Right lobe of liver (tissue), 6 donors: Measurements from ENCODE around the gene DBR1. TPM values are rescaled to one million over a fixed set of nuclear protein-coding genes. Genes with fewer than 3 reads are reported as not detected.

ENCODE experiments used
- ATAC-seq, 4 donors: fragments of 200-7000 bp; cut with Tn5 transposase; one replicate each; pipeline ENCODE4 v1.9.1; 2020; ENCODE audit warnings: mild to moderate bottlenecking in 4 of 4, moderate library complexity in 4 of 4
- DNase-seq, 3 donors: peaks; one replicate each; pipeline ENCODE4 v3.0.0-alpha.2; 2020
- H3K27ac ChIP-seq, 3 donors: fragments of 200-600 bp; one replicate each; pipeline ENCODE4 v1.8.0; 2022
- H3K27me3 ChIP-seq, 2 donors: fragments of 200-600 bp; one replicate each; pipeline ENCODE4 v1.8.0; 2022
- H3K36me3 ChIP-seq, 4 donors: fragments of 200-600 bp; sonication (generic) in 1 of 4; one replicate each; pipeline versions ENCODE4 v1.5.1 to v1.8.0; 2017 to 2022; ENCODE audit warnings: control low read depth in 1 of 4
- H3K4me1 ChIP-seq, 4 donors: fragments of 200-600 bp; sonication (generic) in 1 of 4; one replicate each; pipeline versions ENCODE4 v1.5.1 to v1.8.0; 2017 to 2022; ENCODE audit warnings: control low read depth in 1 of 4
- H3K4me3 ChIP-seq, 3 donors: fragments of 200-600 bp; one replicate each; pipeline ENCODE4 v1.8.0; 2022
- H3K9me3 ChIP-seq, 4 donors: fragments of 200-600 bp; sonication (generic) in 1 of 4; one replicate each; pipeline versions ENCODE4 v1.5.1 to v1.8.0; 2017 to 2022; ENCODE audit warnings: control low read depth in 1 of 4
- CTCF ChIP-seq, 4 donors: fragments of 200-600 bp in 3 of 4; fragments of 450-650 bp in 1 of 4; IDR thresholded peaks; one replicate each; pipeline versions ENCODE4 v1.5.1 to v1.8.0; 2016 to 2022; ENCODE audit warnings: antibody characterized with exemption in 4 of 4, mild to moderate bottlenecking in 2 of 4
- POLR2A ChIP-seq: fragments of 450-650 bp; IDR thresholded peaks from one replicate; pipeline ENCODE4 v1.6.1; 2017; ENCODE audit warnings: antibody characterized with exemption, mild to moderate bottlenecking
- whole genome bisulfite sequencing: methylation state at CpG from one replicate; pipeline ENCODE4 v1.1.6; 2018; ENCODE audit warnings: low coverage, low lambda C conversion rate; ENCODE audit not compliant: insufficient coverage; ENCODE audit errors: missing lambda C conversion rate; 5-methylcytosine and 5-hydroxymethylcytosine counted together
- intact Hi-C, 2 donors: fragments of 100-400 bp; cut with DNase I; formaldehyde crosslinking; loops; one replicate each; pipeline versions ENCODE4 v1.11.2 to v1.14.1; 2022
- total RNA-seq, 6 experiments: library from RNA; depleted of rRNA in 2 of 6; stranded (reverse); fragments of >200 nt in 2 of 6; fragmentation: NEBNext Ultra II Directional in 3 of 6; extraction: Animal tissue kit (Norgen Biotek cat#: 25700) in 3 of 6; gene quantifications; one replicate each; pipeline versions ENCODE4 v1.1.0 to v1.2.4, GENCODE V29; 2016 to 2023
- donor health status: DM: no; HTN: yes; CAD: no.
- donor health status: DM: no; HTN: no; CAD: no.
- donor health status: DM: no; HTN: no; CAD: no.
- donor health status: DM: no; HTN: yes; CAD: no.
- donor health status: DM: no; HTN: yes; CAD: no.

The DBR1 gene
- total RNA-seq, 6 experiments from 2014 or later: 3.2 to 6.1 (median 4.6) TPM

GRCh38 chr3:138206196-138206595 lies 31.5 kb upstream of the DBR1 start:
- no peaks in the 10 kb centered on the region for H3K36me3 ChIP-seq
- DNase-seq (no peak), ATAC-seq (no peak)
- H3K4me1 ChIP-seq: no peaks in the 10 kb centered on the region
- 88% methylated on average over 2 of the region's 2 CpGs for WGBS
- H3K4me3 ChIP-seq: no peak overlapping the region
- no peak for TF ChIP-seq CTCF (IDR thresholded peaks at IDR 0.05)
- TF ChIP-seq POLR2A: no peak
- H3K27me3 ChIP-seq: no peaks in the 10 kb centered on the region
- intact Hi-C loops: no loop called here
- no peaks in the 10 kb centered on the region for H3K9me3 ChIP-seq
- H3K27ac ChIP-seq: no peak overlapping the region

- no peak for ATAC-seq
- no peaks in the 10 kb centered on the region for H3K27me3 ChIP-seq
- H3K4me1 ChIP-seq: no peaks in the 10 kb centered on the region
- H3K36me3 ChIP-seq: no peaks in the 10 kb centered on the region
- no peak overlapping the region for H3K4me3 ChIP-seq
- H3K9me3 ChIP-seq: no peaks in the 10 kb centered on the region
- DNase-seq: no peak
- WGBS: 78% methylated on average over 5 of the region's 5 CpGs
- H3K27ac ChIP-seq: no peak overlapping the region
- intact Hi-C loops: no loop called here
- TF ChIP-seq POLR2A (no peak), CTCF (IDR thresholded peaks at IDR 0.05) (no peak)
These were observed 30.8 kb upstream of the DBR1 start for GRCh38 chr3:138205527-138205926.

- H3K9me3 ChIP-seq: no peaks in the 10 kb centered on the region
- no peaks in the 10 kb centered on the region for H3K4me1 ChIP-seq
- whole genome bisulfite sequencing: 87% methylated on average over 4 of the region's 4 CpGs
- no peaks in the 10 kb centered on the region for H3K36me3 ChIP-seq
- intact Hi-C loops: no loop called here
- H3K4me3 ChIP-seq: no peak overlapping the region
- DNase-seq (no peak), ATAC-seq (no peak)
- TF ChIP-seq POLR2A (no peak), CTCF (IDR thresholded peaks at IDR 0.05) (no peak)
- no peak overlapping the region for H3K27ac ChIP-seq
- no peaks in the 10 kb centered on the region for H3K27me3 ChIP-seq
These were observed 29.2 kb upstream of the DBR1 start for GRCh38 chr3:138203938-138204337.

GRCh38 chr3:138202945-138203701 lies 28.4 kb upstream of the DBR1 start:
- no CpG with 5 or more reads among the region's 3 CpGs for WGBS
- TF ChIP-seq POLR2A (no peak), CTCF (IDR thresholded peaks at IDR 0.05) (no peak)

More at GRCh38 chr3:138202945-138203701, 28.4 kb upstream of the DBR1 start:
- no peak for DNase-seq
- intact Hi-C loops: no loop called here
- Histone ChIP-seq H3K9me3 (no peaks in the 10 kb centered on the region), H3K4me3 (no peak overlapping the region), H3K36me3 (no peaks in the 10 kb centered on the region), H3K4me1 (no peaks in the 10 kb centered on the region), H3K27ac (no peak overlapping the region), H3K27me3 (no peaks in the 10 kb centered on the region)
- no peak for ATAC-seq
